OCI-LY1 (cell line): ENCODE data around the gene LHFPL5.

Experiments
- H2AFZ ChIP-seq: fragments of 200-600 bp; sonication (generic), shearing (Covaris generic); 2 replicates; pipeline ENCODE4 v1.6.0; 2014; ENCODE audit warnings: antibody characterized with exemption, mild to moderate bottlenecking, low read length
- H3F3A ChIP-seq: fragments of 200-600 bp; sonication (generic), shearing (Covaris generic); 2 replicates; pipeline ENCODE4 v1.6.0; 2014; ENCODE audit warnings: mild to moderate bottlenecking, antibody characterized with exemption, low read length, moderate library complexity; ENCODE audit not compliant: insufficient read depth
- H3K27ac ChIP-seq: fragments of 200-600 bp; sonication (generic); 2 replicates; pipeline ENCODE4 v1.5.1; 2014; ENCODE audit warnings: low read length, mixed run types, mild to moderate bottlenecking, low read depth; ENCODE audit not compliant: poor library complexity, severe bottlenecking
- H3K27me3 ChIP-seq: fragments of 200-600 bp; sonication (generic); 2 replicates; pipeline ENCODE4 v1.6.0; 2014; ENCODE audit warnings: antibody characterized with exemption, mild to moderate bottlenecking, low read length, moderate library complexity; ENCODE audit not compliant: insufficient read depth
- H3K36me3 ChIP-seq: fragments of 200-600 bp; sonication (generic); 2 replicates; pipeline ENCODE4 v1.6.1; 2014; ENCODE audit warnings: mild to moderate bottlenecking, antibody characterized with exemption, low read length, moderate library complexity, mixed read lengths; ENCODE audit not compliant: insufficient read depth
- H3K4me1 ChIP-seq: fragments of 200-600 bp; sonication (generic); 2 replicates; pipeline ENCODE4 v1.5.1; 2014; ENCODE audit warnings: mild to moderate bottlenecking, low read length, moderate library complexity; ENCODE audit not compliant: insufficient read depth, severe bottlenecking
- H3K4me2 ChIP-seq: fragments of 200-600 bp; sonication (generic), shearing (Covaris generic); 2 replicates; pipeline ENCODE4 v1.6.1; 2014; ENCODE audit warnings: low read length
- H3K4me3 ChIP-seq: fragments of 200-600 bp; sonication (generic); 2 replicates; pipeline ENCODE4 v1.5.1; 2014; ENCODE audit warnings: low read length, low read depth, mild to moderate bottlenecking, mixed read lengths; ENCODE audit not compliant: poor library complexity, severe bottlenecking
- H3K79me2 ChIP-seq: fragments of 200-600 bp; shearing (Covaris generic); 2 replicates; pipeline ENCODE4 v1.6.1; 2016; ENCODE audit warnings: mixed run types, low read length, mixed read lengths; ENCODE audit not compliant: insufficient read depth
- H3K9ac ChIP-seq: fragments of 200-600 bp; sonication (generic), shearing (Covaris generic); 2 replicates; pipeline ENCODE4 v1.6.1; 2014; ENCODE audit warnings: mild to moderate bottlenecking, low read length, mixed read lengths
- H3K9me2 ChIP-seq: fragments of 200-600 bp; sonication (generic), shearing (Covaris generic); 2 replicates; pipeline ENCODE4 v1.6.1; 2014; ENCODE audit warnings: low read depth, mild to moderate bottlenecking, low read length, mixed read lengths
- H3K9me3 ChIP-seq: fragments of 200-600 bp; shearing (Covaris generic); 2 replicates; pipeline ENCODE4 v1.6.1; 2014; ENCODE audit warnings: low read length, mixed read lengths
- H4K20me1 ChIP-seq: fragments of 200-600 bp; sonication (generic), shearing (Covaris generic); 2 replicates; pipeline ENCODE4 v1.6.0; 2016; ENCODE audit warnings: mild to moderate bottlenecking, low read length; ENCODE audit not compliant: insufficient read depth
- CTCF ChIP-seq: fragments of 200-600 bp; sonication (generic), shearing (Covaris generic); IDR thresholded peaks from 2 replicates; pipeline ENCODE4 v1.5.1; 2017; ENCODE audit warnings: mild to moderate bottlenecking, antibody characterized with exemption, low read length, moderate library complexity, mixed read lengths
- EZH2 ChIP-seq: fragments of 200-600 bp; sonication (generic), shearing (Covaris generic); IDR thresholded peaks from 2 replicates; pipeline ENCODE4 v1.8.0; 2017; ENCODE audit warnings: borderline replicate concordance, mixed run types, mild to moderate bottlenecking, antibody characterized with exemption, low read length, moderate library complexity, mixed read lengths

LHFPL5 gene

GRCh38 chr6:35765739-35766138 lies 39.4 kb upstream of the LHFPL5 start:
- no peak overlapping the region for H3K4me2 ChIP-seq
- no peak overlapping the region for H3K4me3 ChIP-seq
- H3K9me3 ChIP-seq = no peaks in the 10 kb centered on the region
- no peaks in the 10 kb centered on the region for H3K36me3 ChIP-seq
- no peak overlapping the region for H2AFZ ChIP-seq
- H3K79me2 ChIP-seq = no peaks in the 10 kb centered on the region
- peaks cover 6% of the 10 kb centered on the region; the same call in 1 of the 2 replicates for H3K27me3 ChIP-seq
- no peaks in the 10 kb centered on the region for H4K20me1 ChIP-seq
- no peak overlapping the region for H3K9ac ChIP-seq
- no peak overlapping the region for H3K27ac ChIP-seq
- no peaks in the 10 kb centered on the region for H3K9me2 ChIP-seq
- no peak for TF ChIP-seq EZH2
- no peak for TF ChIP-seq CTCF
- H3K4me1 ChIP-seq = peaks cover 15% of the 10 kb centered on the region
- no peaks in the 10 kb centered on the region for H3F3A ChIP-seq

GRCh38 chr6:35769211-35769610 lies 35.9 kb upstream of the LHFPL5 start:
- Histone ChIP-seq H4K20me1 (no peaks in the 10 kb centered on the region), H3K27me3 (peaks cover 3% of the 10 kb centered on the region; the same call in 1 of the 2 replicates), H3F3A (no peaks in the 10 kb centered on the region), H3K4me1 (peaks cover 18% of the 10 kb centered on the region), H3K9me3 (no peaks in the 10 kb centered on the region), H3K9ac (no peak overlapping the region), H3K4me3 (no peak overlapping the region), H3K9me2 (no peaks in the 10 kb centered on the region), H3K27ac (no peak overlapping the region), H3K4me2 (no peak overlapping the region), H3K79me2 (no peaks in the 10 kb centered on the region), H3K36me3 (no peaks in the 10 kb centered on the region), H2AFZ (no peak overlapping the region)
- TF ChIP-seq EZH2 (no peak), CTCF (no peak)

GRCh38 chr6:35771343-35771627 lies 33.9 kb upstream of the LHFPL5 start:
- no peak overlapping the region for H3K27ac ChIP-seq
- no peak overlapping the region for H3K4me2 ChIP-seq

More at GRCh38 chr6:35771343-35771627, 33.9 kb upstream of the LHFPL5 start:
- Histone ChIP-seq H3K9me3 (no peaks in the 10 kb centered on the region), H3F3A (no peaks in the 10 kb centered on the region), H3K9ac (no peak overlapping the region), H3K4me1 (peaks cover 11% of the 10 kb centered on the region), H3K36me3 (no peaks in the 10 kb centered on the region), H3K27me3 (no peaks in the 10 kb centered on the region), H2AFZ (no peak overlapping the region), H3K9me2 (no peaks in the 10 kb centered on the region), H3K4me3 (no peak overlapping the region), H3K79me2 (no peaks in the 10 kb centered on the region), H4K20me1 (no peaks in the 10 kb centered on the region)
- TF ChIP-seq CTCF = no peak
- no peak for TF ChIP-seq EZH2
